Astrocyte (in vitro differentiated cells and primary cell): ENCODE data around the gene TAF3.

Experiments used
- EZH2 ChIP-seq: IDR thresholded peaks from 2 replicates; pipeline ENCODE4 v1.6.1; 2012; ENCODE audit warnings: mild to moderate bottlenecking, low read length, inconsistent platforms; ENCODE audit not compliant: insufficient read depth
- TF ChIP-seq, protein P1 (sequence below): IDR thresholded peaks from 2 replicates; pipeline ENCODE4 v1.5.1; 2011; ENCODE audit warnings: low read depth, mild to moderate bottlenecking, inconsistent platforms, low read length, moderate library complexity; ENCODE audit not compliant: insufficient read depth

- TF ChIP-seq, protein P1, sequence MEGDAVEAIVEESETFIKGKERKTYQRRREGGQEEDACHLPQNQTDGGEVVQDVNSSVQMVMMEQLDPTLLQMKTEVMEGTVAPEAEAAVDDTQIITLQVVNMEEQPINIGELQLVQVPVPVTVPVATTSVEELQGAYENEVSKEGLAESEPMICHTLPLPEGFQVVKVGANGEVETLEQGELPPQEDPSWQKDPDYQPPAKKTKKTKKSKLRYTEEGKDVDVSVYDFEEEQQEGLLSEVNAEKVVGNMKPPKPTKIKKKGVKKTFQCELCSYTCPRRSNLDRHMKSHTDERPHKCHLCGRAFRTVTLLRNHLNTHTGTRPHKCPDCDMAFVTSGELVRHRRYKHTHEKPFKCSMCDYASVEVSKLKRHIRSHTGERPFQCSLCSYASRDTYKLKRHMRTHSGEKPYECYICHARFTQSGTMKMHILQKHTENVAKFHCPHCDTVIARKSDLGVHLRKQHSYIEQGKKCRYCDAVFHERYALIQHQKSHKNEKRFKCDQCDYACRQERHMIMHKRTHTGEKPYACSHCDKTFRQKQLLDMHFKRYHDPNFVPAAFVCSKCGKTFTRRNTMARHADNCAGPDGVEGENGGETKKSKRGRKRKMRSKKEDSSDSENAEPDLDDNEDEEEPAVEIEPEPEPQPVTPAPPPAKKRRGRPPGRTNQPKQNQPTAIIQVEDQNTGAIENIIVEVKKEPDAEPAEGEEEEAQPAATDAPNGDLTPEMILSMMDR: no peak
- TF ChIP-seq EZH2: no peak
Measured at GRCh38 chr10:8057636-8058273, 239.4 kb downstream of the TAF3 start.
